ENCODE results near the gene METAP2.

The METAP2 gene

DNA sequence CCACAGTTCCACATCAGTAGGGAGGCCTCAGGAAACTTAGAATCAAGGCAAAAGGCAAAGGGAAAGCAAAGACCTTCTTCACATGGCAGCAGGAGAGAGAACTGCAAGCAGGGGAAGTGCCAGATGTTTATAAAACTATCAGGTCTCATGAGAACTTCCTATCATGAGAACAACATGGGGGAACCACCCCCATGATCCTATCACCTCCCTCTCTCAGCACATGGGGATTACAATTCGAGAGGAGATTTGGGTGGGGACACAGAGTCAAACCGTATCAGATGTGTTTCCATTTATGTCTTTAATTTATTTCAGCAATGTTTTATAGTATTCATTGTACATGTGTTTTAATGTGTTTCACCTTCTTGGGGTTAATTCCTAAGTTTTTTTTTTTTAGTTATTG lies 25.8 kb downstream of the METAP2 start:
- TF ChIP-seq CTCF (IDR thresholded peaks at IDR 0.05; ENCODE audit: low read depth, low read length) = no peak
- no peak overlapping the region for H3K4me3 ChIP-seq (ENCODE audit: low read depth, low read length)
- in situ Hi-C loops (cut with HindIII; ENCODE audit: low sequenced_read_pairs) = no loop called here
- no peak for DNase-seq (ENCODE audit: low read depth, low spot score)

DNA sequence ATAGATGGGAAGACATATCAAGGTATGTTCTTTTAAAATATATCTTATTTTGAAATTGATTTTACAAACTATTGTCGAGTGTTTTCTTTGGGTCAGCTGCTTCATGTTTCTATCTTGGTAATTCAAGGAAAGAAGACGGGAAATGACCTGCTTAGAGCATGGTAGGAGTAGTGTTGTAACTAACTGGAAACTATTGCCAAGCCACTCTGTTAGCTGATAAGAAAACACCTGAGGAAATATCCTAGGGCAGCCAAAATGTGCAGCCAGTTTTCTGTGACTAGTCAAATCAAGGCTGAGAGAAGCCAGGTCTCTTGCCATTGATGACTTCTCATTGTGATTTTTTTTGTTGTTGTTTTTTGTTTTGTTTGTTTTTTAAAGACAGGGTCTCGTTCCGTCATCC lies 30.2 kb downstream of the METAP2 start:
- no peak overlapping the region for H3K4me3 ChIP-seq (ENCODE audit: low read depth, low read length)
- TF ChIP-seq CTCF (IDR thresholded peaks at IDR 0.05; ENCODE audit: low read depth, low read length) = no peak
- no peak for DNase-seq (ENCODE audit: low read depth, low spot score)
- in situ Hi-C loops (cut with HindIII; ENCODE audit: low sequenced_read_pairs) = no loop called here

- no peak for DNase-seq (ENCODE audit: low read depth, low spot score)
Measured at GRCh38 chr12:95505039-95505438, 31.1 kb downstream of the METAP2 start.

DNA sequence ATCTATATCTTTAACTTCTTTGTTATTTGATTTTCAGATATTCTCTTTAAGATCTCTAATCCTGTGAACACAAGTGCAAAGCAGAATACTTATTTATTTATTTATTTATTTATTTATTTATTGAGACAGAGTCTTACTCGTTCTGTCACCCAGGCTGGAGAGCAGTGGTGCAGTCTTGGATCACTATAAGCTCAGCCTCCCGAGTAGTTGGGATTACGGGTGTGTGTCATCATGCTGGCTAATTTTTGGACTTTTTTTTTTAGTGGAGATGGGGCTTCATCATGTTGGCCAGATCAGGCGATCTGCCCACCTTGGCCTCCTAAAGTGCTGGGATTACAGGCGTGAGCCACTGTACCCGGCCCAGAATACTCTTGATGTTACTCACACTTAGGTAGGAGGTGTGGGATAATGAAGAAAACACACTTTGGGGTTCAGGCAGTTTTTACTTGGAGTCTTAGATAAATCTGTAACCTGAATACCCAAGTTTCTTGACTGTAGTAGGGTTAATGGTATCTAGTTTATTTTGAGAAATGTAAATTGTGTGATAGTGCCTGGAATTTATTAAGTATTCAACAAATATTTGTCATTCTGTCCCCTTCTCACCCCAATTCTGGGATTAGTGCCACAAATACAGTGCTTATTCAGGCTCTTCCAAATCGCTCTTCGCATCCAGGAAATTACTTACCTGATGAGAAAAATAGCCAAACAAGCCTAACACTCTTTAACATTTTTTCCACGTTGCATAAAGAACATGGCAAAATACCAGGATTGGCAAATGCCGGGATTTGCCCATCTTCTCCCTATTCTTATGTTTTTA lies 33.0 kb downstream of the METAP2 start:
- DNase-seq (ENCODE audit: low read depth, low spot score) = no peak
- in situ Hi-C loops (cut with HindIII; ENCODE audit: low sequenced_read_pairs) = no loop called here
- no peak overlapping the region for H3K4me3 ChIP-seq (ENCODE audit: low read depth, low read length)
- TF ChIP-seq CTCF (IDR thresholded peaks at IDR 0.05; ENCODE audit: low read depth, low read length) = no peak

More at GRCh38 chr12:95505039-95505438, 31.1 kb downstream of the METAP2 start:
- H3K4me3 ChIP-seq (ENCODE audit: low read depth, low read length) = no peak overlapping the region
- in situ Hi-C loops (cut with HindIII; ENCODE audit: low sequenced_read_pairs) = no loop called here
- no peak for TF ChIP-seq CTCF (IDR thresholded peaks at IDR 0.05; ENCODE audit: low read depth, low read length)

- no peak for DNase-seq (ENCODE audit: low read depth, low spot score)
- TF ChIP-seq CTCF (IDR thresholded peaks at IDR 0.05; ENCODE audit: low read depth, low read length) = no peak
- in situ Hi-C loops (cut with HindIII; ENCODE audit: low sequenced_read_pairs) = no loop called here
- no peak overlapping the region for H3K4me3 ChIP-seq (ENCODE audit: low read depth, low read length)
Measured at GRCh38 chr12:95509300-95509699, 35.3 kb downstream of the METAP2 start.

- DNase-seq (ENCODE audit: low read depth, low spot score) = no peak
- in situ Hi-C loops (cut with HindIII; ENCODE audit: low sequenced_read_pairs) = no loop called here
- no peak for TF ChIP-seq CTCF (IDR thresholded peaks at IDR 0.05; ENCODE audit: low read depth, low read length)
- no peak overlapping the region for H3K4me3 ChIP-seq (ENCODE audit: low read depth, low read length)
Measured at GRCh38 chr12:95511977-95512376, 38.0 kb downstream of the METAP2 start.

All from astrocyte of the spinal cord (primary cell).